T-cell (primary cell): ENCODE data around the gene GRHL1. TPM values are rescaled to one million over a fixed set of nuclear protein-coding genes. Genes with fewer than 3 reads are reported as not detected.

Experiments
- ATAC-seq, 4 experiments: fragments of 200-7000 bp in 3 of 4; fragments of 150-1000 bp in 1 of 4; cut with Tn5 transposase; replicated peaks in 1 of 4; 1 replicate in 3 of 4; 2 replicates in 1 of 4; pipeline ENCODE4 v1.10.0; 2021; ENCODE audit warnings: moderate library complexity in 3 of 4, mild to moderate bottlenecking in 2 of 4, moderate number of reproducible peaks in 1 of 4
- CTCF ChIA-PET, 2 donors: fragments of 300-600 bp; sonication (Branson Sonifier 250); formaldehyde crosslinking; loops; one replicate each; lab custom pipeline; 2022; ENCODE audit warnings: antibody characterized with exemption in 2 of 2; lab: Charles Lee
- POLR2A ChIA-PET, 2 donors: fragments of 300-600 bp; sonication (Branson Sonifier 250); formaldehyde crosslinking; loops; one replicate each; lab custom pipeline; 2022; ENCODE audit warnings: antibody characterized with exemption in 2 of 2; lab: Charles Lee
- DNase-seq, 35 experiments: peaks; one replicate each; pipeline versions ENCODE4 v3.0.0 to v3.0.0-alpha.2; 2013 to 2023
- H3K27ac ChIP-seq: one replicate; pipeline ENCODE4 v1.5.1; 2013; ENCODE audit warnings: low read length
- H3K27me3 ChIP-seq, 2 experiments: replicated peaks in 1 of 2; 1 replicate in 1 of 2; 2 replicates in 1 of 2; pipeline versions ENCODE4 v1.6.1 to v1.7.0; 2013; ENCODE audit warnings: low read length in 1 of 2, mixed read lengths in 1 of 2; ENCODE audit not compliant: control insufficient read depth in 2 of 2, insufficient read depth in 2 of 2; ENCODE audit errors: extremely low read depth in 1 of 2
- H3K36me3 ChIP-seq, 2 donors: 1 replicate in 1 of 2; 2 replicates in 1 of 2; pipeline versions ENCODE4 v1.6.1 to v1.7.0; 2013; ENCODE audit warnings: low read length in 1 of 2; ENCODE audit not compliant: control insufficient read depth in 2 of 2, insufficient read depth in 1 of 2; ENCODE audit errors: extremely low read depth in 1 of 2
- H3K4me1 ChIP-seq, 2 experiments: 1 replicate in 1 of 2; 2 replicates in 1 of 2; pipeline versions ENCODE4 v1.6.1 to v1.7.0; 2013; ENCODE audit warnings: low read length in 2 of 2, mixed read lengths in 1 of 2; ENCODE audit not compliant: insufficient read depth in 2 of 2, control insufficient read depth in 1 of 2; ENCODE audit errors: extremely low read depth in 1 of 2
- H3K4me3 ChIP-seq, 2 donors: 1 replicate in 1 of 2; 2 replicates in 1 of 2; pipeline versions ENCODE4 v1.5.1 to v1.7.0; 2013; ENCODE audit warnings: mild to moderate bottlenecking in 2 of 2, low read length in 1 of 2, moderate library complexity in 1 of 2; ENCODE audit not compliant: control insufficient read depth in 1 of 2; ENCODE audit errors: extremely low read depth in 1 of 2
- H3K9me3 ChIP-seq: 2 replicates; pipeline ENCODE4 v1.7.0; 2013
- H3K27ac Mint-ChIP-seq, 2 donors: one replicate each; pipeline ENCODE4 v1.8.0; 2020 to 2021; ENCODE audit warnings: mild to moderate bottlenecking in 2 of 2, mixed read lengths in 2 of 2
- H3K27me3 Mint-ChIP-seq, 2 donors: one replicate each; pipeline ENCODE4 v1.8.0; 2021 to 2022; ENCODE audit warnings: mixed read lengths in 2 of 2
- H3K36me3 Mint-ChIP-seq: one replicate; pipeline ENCODE4 v1.8.0; 2021; ENCODE audit warnings: mixed read lengths
- H3K4me1 Mint-ChIP-seq, 3 donors: one replicate each; pipeline ENCODE4 v1.8.0; 2020 to 2022; ENCODE audit warnings: mixed read lengths in 3 of 3, mild to moderate bottlenecking in 1 of 3
- H3K4me3 Mint-ChIP-seq, 3 donors: one replicate each; pipeline ENCODE4 v1.8.0; 2020 to 2022; ENCODE audit warnings: mild to moderate bottlenecking in 3 of 3, mixed read lengths in 3 of 3, moderate library complexity in 3 of 3
- H3K9me3 Mint-ChIP-seq, 3 donors: one replicate each; pipeline ENCODE4 v1.8.0; 2020 to 2022; ENCODE audit warnings: mixed read lengths in 3 of 3
- WGBS: methylation state at CpG from one replicate; pipeline ENCODE4 v1.1.5; 2013; ENCODE audit warnings: missing lambda C conversion rate; ENCODE audit not compliant: insufficient coverage; 5-methylcytosine and 5-hydroxymethylcytosine counted together
- total RNA-seq, 35 experiments: library from RNA in 6 of 35; stranded (reverse) in 6 of 35; fragments of 120-200 nt in 1 of 35; gene quantifications; one replicate each; pipeline versions ENCODE4 v1.2.1 to v1.2.4 and lab custom pipeline; 2013 to 2026

The GRHL1 gene
- total RNA-seq, 5 donors from 2014 or later (not counting 1 experiment from before 2014, with no cell fraction given) = 0.07 to 0.61 (median 0.43) TPM

- POLR2A ChIA-PET = no interaction called here
- 91% methylated on average over 6 of the region's 9 CpGs for WGBS
- Histone ChIP-seq H3K27me3 (peaks cover 0 to 3% of the 10 kb centered on the region in 2 experiments), H3K9me3 (no peaks in the 10 kb centered on the region), H3K27ac (no peak overlapping the region), H3K4me1 (no peaks in the 10 kb centered on the region), H3K36me3 (peaks cover 0 to 9% of the 10 kb centered on the region in 2 donors), H3K4me3 (no peak overlapping the region)
- H3K36me3 Mint-ChIP-seq = peaks cover 13% of the 10 kb centered on the region
- H3K27me3 Mint-ChIP-seq = no peaks in the 10 kb centered on the region
- ATAC-seq = no peak
- CTCF ChIA-PET = no interaction called here
- H3K27ac Mint-ChIP-seq = no peak overlapping the region
- DNase-seq = no peak
- no peaks in the 10 kb centered on the region for H3K9me3 Mint-ChIP-seq
- H3K4me3 Mint-ChIP-seq = no peak overlapping the region
- peaks cover 0 to 4% (median 0%) of the 10 kb centered on the region in 3 donors for H3K4me1 Mint-ChIP-seq
These were observed 13.5 kb upstream of the GRHL1 start for GRCh38 chr2:9937968-9938367.

GRCh38 chr2:9939587-9940485 lies 11.7 kb upstream of the GRHL1 start:
- Histone ChIP-seq H3K9me3 (no peaks in the 10 kb centered on the region), H3K27me3 (peaks cover 0 to 11% of the 10 kb centered on the region in 2 experiments), H3K4me1 (no peaks in the 10 kb centered on the region), H3K27ac (no peak overlapping the region), H3K4me3 (no peak overlapping the region), H3K36me3 (no peaks in the 10 kb centered on the region)
- ChIA-PET CTCF (no interaction called here), POLR2A (interaction anchor here in 1 of 2 donors (0.6 kb wide), 1 partner anchor 43 kb away, joined by 8 read pairs; no protein-coding TSS in a partner anchor)
- peaks cover 4% of the 10 kb centered on the region for H3K36me3 Mint-ChIP-seq
- peaks cover under 1 to 7% of the 10 kb centered on the region in 2 donors for H3K27me3 Mint-ChIP-seq
- ATAC-seq (no peak), DNase-seq (no peak)
- no peak overlapping the region for H3K27ac Mint-ChIP-seq
- H3K4me1 Mint-ChIP-seq = peaks cover 0 to 4% (median 0%) of the 10 kb centered on the region in 3 donors
- WGBS = 35% methylated on average over 2 of the region's 9 CpGs
- no peaks in the 10 kb centered on the region for H3K9me3 Mint-ChIP-seq
- no peak overlapping the region for H3K4me3 Mint-ChIP-seq

- ATAC-seq = no peak
- ChIA-PET POLR2A (interaction anchor here in 1 of 2 donors (0.6 kb wide), 1 partner anchor 36 kb away, joined by 8 read pairs; no protein-coding TSS in a partner anchor), CTCF (no interaction called here)
- no peak overlapping the region for H3K4me3 ChIP-seq
- no peaks in the 10 kb centered on the region for H3K9me3 ChIP-seq
- no peaks in the 10 kb centered on the region for H3K36me3 ChIP-seq
- peaks cover 0 to 4% (median 0%) of the 10 kb centered on the region in 3 donors for H3K4me1 Mint-ChIP-seq
- no peaks in the 10 kb centered on the region for H3K9me3 Mint-ChIP-seq
- 80% methylated on average over 8 of the region's 13 CpGs for WGBS
- no peak overlapping the region for H3K4me3 Mint-ChIP-seq
- DNase-seq = no peak
- H3K27me3 Mint-ChIP-seq = peaks cover 8 to 22% of the 10 kb centered on the region in 2 donors
- no peak overlapping the region for H3K27ac Mint-ChIP-seq
- peaks cover 0 to 20% of the 10 kb centered on the region in 2 experiments for H3K27me3 ChIP-seq
- no peaks in the 10 kb centered on the region for H3K4me1 ChIP-seq
- H3K27ac ChIP-seq = no peak overlapping the region
- no peaks in the 10 kb centered on the region for H3K36me3 Mint-ChIP-seq
These were observed 10.1 kb upstream of the GRHL1 start for GRCh38 chr2:9941196-9941995.

GRCh38 chr2:9941996-9942390 lies 9.5 kb upstream of the GRHL1 start:
- no peak overlapping the region for H3K4me3 ChIP-seq
- Mint-ChIP-seq H3K4me3 (no peak overlapping the region), H3K27ac (no peak overlapping the region), H3K27me3 (peaks cover 8 to 24% of the 10 kb centered on the region in 2 donors), H3K4me1 (peaks cover 0 to 4% (median 0%) of the 10 kb centered on the region in 3 donors), H3K9me3 (no peaks in the 10 kb centered on the region), H3K36me3 (no peaks in the 10 kb centered on the region)
- peaks cover 0 to 25% of the 10 kb centered on the region in 2 experiments for H3K27me3 ChIP-seq
- H3K36me3 ChIP-seq = no peaks in the 10 kb centered on the region
- no peaks in the 10 kb centered on the region for H3K9me3 ChIP-seq
- no peaks in the 10 kb centered on the region for H3K4me1 ChIP-seq
- CTCF ChIA-PET = interaction anchor here in 1 of 2 donors (0.6 kb wide), 1 partner anchor 1082 kb away, joined by 6 read pairs; no protein-coding TSS in a partner anchor
- POLR2A ChIA-PET = interaction anchor here in 1 of 2 donors (0.6 kb wide), 1 partner anchor 35 kb away, joined by 8 read pairs; no protein-coding TSS in a partner anchor
- WGBS = 76% methylated on average over 4 of the region's 6 CpGs
- no peak for DNase-seq
- ATAC-seq = no peak
- no peak overlapping the region for H3K27ac ChIP-seq

GRCh38 chr2:9944330-9944758 lies 7.1 kb upstream of the GRHL1 start:
- Histone ChIP-seq H3K27me3 (peaks cover 0 to 31% of the 10 kb centered on the region in 2 experiments), H3K27ac (no peak overlapping the region), H3K36me3 (no peaks in the 10 kb centered on the region), H3K9me3 (no peaks in the 10 kb centered on the region), H3K4me1 (no peaks in the 10 kb centered on the region), H3K4me3 (no peak overlapping the region)
- H3K9me3 Mint-ChIP-seq = no peaks in the 10 kb centered on the region
- ATAC-seq (no peak), DNase-seq (no peak)
- H3K4me3 Mint-ChIP-seq = no peak overlapping the region
- no peaks in the 10 kb centered on the region for H3K36me3 Mint-ChIP-seq
- WGBS = 63% methylated on average over 3 of the region's 3 CpGs
- peaks cover 0 to 4% (median 0%) of the 10 kb centered on the region in 3 donors for H3K4me1 Mint-ChIP-seq
- POLR2A ChIA-PET = interaction anchor here in 1 of 2 donors (0.7 kb wide), 1 partner anchor 376 kb away, joined by 3 read pairs; no protein-coding TSS in a partner anchor
- H3K27ac Mint-ChIP-seq = no peak overlapping the region
- CTCF ChIA-PET = no interaction called here
- H3K27me3 Mint-ChIP-seq = peaks cover 8 to 30% of the 10 kb centered on the region in 2 donors

GRCh38 chr2:9945596-9945995 lies 5.9 kb upstream of the GRHL1 start:
- H3K36me3 ChIP-seq = no peaks in the 10 kb centered on the region
- H3K9me3 Mint-ChIP-seq = no peaks in the 10 kb centered on the region
- H3K36me3 Mint-ChIP-seq = no peaks in the 10 kb centered on the region
- no peak overlapping the region for H3K4me3 Mint-ChIP-seq
- H3K27ac Mint-ChIP-seq = no peak overlapping the region
- peaks cover 0 to 43% of the 10 kb centered on the region in 2 experiments for H3K27me3 ChIP-seq
- DNase-seq (no peak), ATAC-seq (no peak)
- CTCF ChIA-PET = no interaction called here
- H3K27me3 Mint-ChIP-seq = peaks cover 17 to 40% of the 10 kb centered on the region in 2 donors
- WGBS = 77% methylated on average over 3 of the region's 7 CpGs
- POLR2A ChIA-PET = no interaction called here
- peaks cover 5 to 13% (median 6%) of the 10 kb centered on the region in 3 donors for H3K4me1 Mint-ChIP-seq
- H3K4me1 ChIP-seq = peaks cover 0 to 6% of the 10 kb centered on the region in 2 experiments
- no peak overlapping the region for H3K4me3 ChIP-seq
- H3K9me3 ChIP-seq = no peaks in the 10 kb centered on the region
- H3K27ac ChIP-seq = no peak overlapping the region
